SK-N-SH (cell line): Measurements from ENCODE around the gene ARHGEF28.

Experiments
- CTCF ChIP-seq: fragments of 200-600 bp; sonication (generic); IDR thresholded peaks from 2 replicates; pipeline ENCODE4 v1.6.1; 2017; ENCODE audit warnings: antibody characterized with exemption, mild to moderate bottlenecking, moderate library complexity
- EZH2phosphoT487 ChIP-seq: fragments of 200-600 bp; sonication (generic); IDR thresholded peaks from 2 replicates; pipeline ENCODE4 v1.6.1; 2017; ENCODE audit warnings: low read depth, mixed run types, mild to moderate bottlenecking, antibody characterized with exemption, moderate library complexity, borderline replicate concordance
- FOXJ3 ChIP-seq: sonication (generic); formaldehyde crosslinking; IDR thresholded peaks from 2 replicates; pipeline ENCODE4 v1.5.1; 2020; ENCODE audit warnings: mild to moderate bottlenecking, missing genetic modification reagents
- GABPA ChIP-seq: IDR thresholded peaks from 2 replicates; pipeline ENCODE4 v1.4.0; 2012; ENCODE audit warnings: low read depth, mild to moderate bottlenecking
- MAX ChIP-seq: IDR thresholded peaks from 2 replicates; pipeline ENCODE4 v1.4.0; 2012; ENCODE audit warnings: low read depth
- POLR2AphosphoS5 ChIP-seq: IDR thresholded peaks from 2 replicates; pipeline ENCODE4 v1.6.1; 2012; ENCODE audit warnings: low read depth, low read length
- RAD21 ChIP-seq: IDR thresholded peaks from 2 replicates; pipeline ENCODE4 v1.6.1; 2012; ENCODE audit warnings: mild to moderate bottlenecking, low read length
- REST ChIP-seq: IDR thresholded peaks from 2 replicates; pipeline ENCODE4 v1.6.1; 2012; ENCODE audit warnings: mild to moderate bottlenecking, low read depth, low read length, moderate library complexity
- USF1 ChIP-seq: IDR thresholded peaks from 2 replicates; pipeline ENCODE4 v1.4.0; 2012; ENCODE audit warnings: low read depth, borderline replicate concordance
- ZBTB33 ChIP-seq: IDR thresholded peaks from 2 replicates; pipeline ENCODE4 v1.4.0; 2012; ENCODE audit warnings: low read depth, borderline replicate concordance

GRCh38 chr5:73702951-73703350 is 77.0 kb downstream of the ARHGEF28 start:
- TF ChIP-seq USF1 (no peak), CTCF (no peak), RAD21 (no peak), POLR2AphosphoS5 (no peak), REST (no peak), FOXJ3 (CRISPR knock-in tag) (no peak), EZH2phosphoT487 (no peak), GABPA (no peak), ZBTB33 (no peak), MAX (no peak)
